Neutrophil (primary cell): ENCODE data around the gene CEP68.

Experiments
- H3K27ac ChIP-seq: fragments of 200-600 bp; sonication (generic); 2 replicates; pipeline ENCODE4 v1.5.1; 2016; ENCODE audit warnings: mild to moderate bottlenecking, moderate library complexity
- H3K27me3 ChIP-seq: fragments of 200-600 bp; sonication (generic); 2 replicates; pipeline ENCODE4 v1.6.0; 2016; ENCODE audit warnings: mild to moderate bottlenecking
- H3K36me3 ChIP-seq: fragments of 200-600 bp; sonication (generic); 2 replicates; pipeline ENCODE4 v1.5.1; 2017
- H3K4me1 ChIP-seq, 2 experiments: fragments of 200-600 bp in 1 of 2; sonication (generic) in 1 of 2; 1 replicate in 1 of 2; 2 replicates in 1 of 2; pipeline versions ENCODE4 v1.5.1 to v1.6.1; 2013 to 2016; ENCODE audit warnings: low read depth in 1 of 2, low read length in 1 of 2, mild to moderate bottlenecking in 1 of 2, moderate library complexity in 1 of 2; ENCODE audit not compliant: control insufficient read depth in 1 of 2, insufficient read depth in 1 of 2
- H3K4me3 ChIP-seq, 2 experiments: fragments of 200-600 bp in 1 of 2; sonication (generic) in 1 of 2; 1 replicate in 1 of 2; 2 replicates in 1 of 2; pipeline ENCODE4 v1.5.1; 2013 to 2016; ENCODE audit warnings: low read depth in 1 of 2, low read length in 1 of 2, mild to moderate bottlenecking in 1 of 2, moderate library complexity in 1 of 2
- H3K9me3 ChIP-seq: fragments of 200-600 bp; sonication (generic); 2 replicates; pipeline ENCODE4 v1.5.1; 2016
- TF ChIP-seq, protein P1 (sequence below): fragments of 200-600 bp; sonication (generic); IDR thresholded peaks from 2 replicates; pipeline ENCODE4 v1.5.1; 2016; ENCODE audit warnings: antibody characterized with exemption

The CEP68 gene

DNA sequence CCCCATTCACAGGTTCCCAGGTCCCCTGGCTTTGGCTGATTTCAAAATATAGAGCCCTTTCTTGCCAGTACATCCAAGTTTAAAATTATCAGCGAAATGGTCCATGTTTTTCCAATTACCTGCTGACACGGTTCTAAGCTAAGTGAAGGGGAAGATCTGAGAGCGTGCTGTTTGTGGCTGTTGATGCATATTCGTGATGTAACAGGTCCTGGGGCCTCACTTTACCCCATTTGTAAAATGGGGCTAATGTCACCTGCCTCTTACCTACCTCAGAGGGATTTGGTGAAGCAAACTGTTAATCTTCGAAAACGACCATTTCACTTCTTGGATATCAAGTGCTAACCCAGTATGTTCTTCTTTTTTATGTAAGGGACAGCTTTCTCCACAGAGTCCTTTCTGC lies 34.0 kb upstream of the CEP68 start:
- H3K4me1 ChIP-seq = peaks cover 30 to 31% of the 10 kb centered on the region in 2 experiments
- no peak overlapping the region for H3K4me3 ChIP-seq
- peaks cover 4% of the 10 kb centered on the region for H3K36me3 ChIP-seq

DNA sequence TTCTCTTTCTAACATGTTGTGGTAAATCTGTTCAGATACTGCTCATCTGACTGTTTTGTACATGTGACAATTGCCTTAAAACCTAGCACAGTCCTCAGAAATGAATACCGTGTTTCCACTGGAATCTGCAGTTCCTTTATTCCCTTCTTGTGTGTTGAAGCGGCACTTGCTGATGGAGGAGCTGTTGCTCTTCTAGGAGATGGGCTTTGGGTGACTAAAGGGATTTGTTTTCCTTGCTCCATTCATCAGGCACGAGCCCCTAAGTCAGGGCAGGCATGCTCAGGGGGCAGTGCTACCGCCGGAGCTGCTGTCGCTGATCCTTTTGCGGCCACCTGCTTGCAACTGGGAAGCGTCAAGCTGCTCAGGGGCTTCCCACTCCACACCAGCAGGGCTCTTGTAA lies 32.5 kb upstream of the CEP68 start:
- no peak overlapping the region for H3K27ac ChIP-seq
- H3K9me3 ChIP-seq = no peaks in the 10 kb centered on the region
- H3K36me3 ChIP-seq = peaks cover 4% of the 10 kb centered on the region
- H3K4me3 ChIP-seq = no peak overlapping the region
- TF ChIP-seq, protein P1, sequence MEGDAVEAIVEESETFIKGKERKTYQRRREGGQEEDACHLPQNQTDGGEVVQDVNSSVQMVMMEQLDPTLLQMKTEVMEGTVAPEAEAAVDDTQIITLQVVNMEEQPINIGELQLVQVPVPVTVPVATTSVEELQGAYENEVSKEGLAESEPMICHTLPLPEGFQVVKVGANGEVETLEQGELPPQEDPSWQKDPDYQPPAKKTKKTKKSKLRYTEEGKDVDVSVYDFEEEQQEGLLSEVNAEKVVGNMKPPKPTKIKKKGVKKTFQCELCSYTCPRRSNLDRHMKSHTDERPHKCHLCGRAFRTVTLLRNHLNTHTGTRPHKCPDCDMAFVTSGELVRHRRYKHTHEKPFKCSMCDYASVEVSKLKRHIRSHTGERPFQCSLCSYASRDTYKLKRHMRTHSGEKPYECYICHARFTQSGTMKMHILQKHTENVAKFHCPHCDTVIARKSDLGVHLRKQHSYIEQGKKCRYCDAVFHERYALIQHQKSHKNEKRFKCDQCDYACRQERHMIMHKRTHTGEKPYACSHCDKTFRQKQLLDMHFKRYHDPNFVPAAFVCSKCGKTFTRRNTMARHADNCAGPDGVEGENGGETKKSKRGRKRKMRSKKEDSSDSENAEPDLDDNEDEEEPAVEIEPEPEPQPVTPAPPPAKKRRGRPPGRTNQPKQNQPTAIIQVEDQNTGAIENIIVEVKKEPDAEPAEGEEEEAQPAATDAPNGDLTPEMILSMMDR = no peak
- no peaks in the 10 kb centered on the region for H3K27me3 ChIP-seq
- H3K4me1 ChIP-seq = peaks cover 15 to 23% of the 10 kb centered on the region in 2 experiments

More for the DNA sequence above, 34.0 kb upstream of the CEP68 start:
- H3K27me3 ChIP-seq = no peaks in the 10 kb centered on the region
- H3K9me3 ChIP-seq = no peaks in the 10 kb centered on the region
- TF ChIP-seq, protein P1 = no peak
- H3K27ac ChIP-seq = no peak overlapping the region

DNA sequence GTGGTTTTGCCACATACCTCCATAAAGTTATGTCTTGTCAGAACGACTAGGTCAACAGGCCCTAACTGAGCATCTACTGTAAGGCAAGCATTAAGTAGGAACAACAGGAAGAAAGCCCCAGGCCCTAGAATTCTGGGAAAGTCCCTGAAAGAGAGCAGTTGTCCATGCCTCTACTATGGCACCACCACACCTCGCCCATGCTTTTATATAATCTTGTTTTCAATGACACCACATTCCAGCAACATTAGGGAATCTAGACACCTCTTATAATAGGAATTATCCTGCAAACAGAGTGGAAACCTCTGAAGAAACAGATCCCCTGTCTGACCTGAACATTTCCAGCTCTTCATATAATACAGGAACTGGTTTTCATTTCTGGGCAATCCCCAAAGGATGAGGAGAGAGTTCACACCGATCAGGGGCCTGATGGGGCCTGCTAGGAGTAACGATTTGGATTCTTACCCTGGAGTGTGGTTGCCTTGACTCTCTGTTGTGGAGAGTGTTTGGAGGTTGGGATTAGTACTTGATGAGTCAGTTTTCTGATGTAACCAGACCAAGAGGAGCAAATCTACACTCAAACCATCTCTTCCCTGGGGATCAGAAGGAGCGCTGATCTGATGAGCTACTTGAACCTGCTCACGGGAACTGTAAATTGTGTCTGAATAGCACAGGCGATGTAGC lies 31.9 kb upstream of the CEP68 start:
- H3K4me1 ChIP-seq = peaks cover 10 to 17% of the 10 kb centered on the region in 2 experiments
- peaks cover 4% of the 10 kb centered on the region for H3K36me3 ChIP-seq

DNA sequence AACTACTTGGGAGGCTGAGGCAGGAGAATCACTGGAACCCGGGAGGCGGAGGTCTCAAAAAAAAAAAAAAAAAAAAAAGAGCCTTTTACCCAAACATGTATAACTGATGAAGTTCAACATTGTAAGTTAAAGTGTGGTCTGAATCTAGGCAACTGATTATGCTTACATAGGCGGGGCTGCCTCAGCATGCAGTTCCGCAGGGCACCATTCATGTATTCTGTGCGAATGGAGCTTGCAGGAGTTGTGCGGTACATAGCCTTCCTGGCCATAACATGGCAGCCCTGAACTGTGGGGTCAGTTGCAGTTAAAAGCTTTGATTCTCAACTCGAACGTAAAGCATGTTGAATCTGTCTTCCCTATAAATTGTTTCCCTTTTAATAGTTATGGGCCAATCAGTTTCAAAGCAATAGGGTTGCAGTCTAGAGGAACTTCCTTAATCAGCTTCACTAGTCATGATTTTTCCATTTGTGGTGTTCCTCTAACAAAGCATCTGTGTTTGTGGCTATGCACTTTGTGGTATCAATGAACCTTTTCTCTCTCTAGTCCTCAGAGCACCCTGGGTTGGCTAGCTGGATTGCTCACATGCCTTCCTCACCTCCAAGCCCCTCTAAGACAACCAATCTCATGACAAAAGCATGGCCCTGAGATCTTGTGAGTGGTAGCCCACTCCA lies 30.6 kb upstream of the CEP68 start:
- TF ChIP-seq, protein P1 = no peak
- Histone ChIP-seq H3K4me1 (peaks cover 8 to 18% of the 10 kb centered on the region in 2 experiments), H3K4me3 (no peak overlapping the region), H3K9me3 (no peaks in the 10 kb centered on the region), H3K36me3 (peaks cover 4% of the 10 kb centered on the region), H3K27ac (peak overlapping the region; percentile 10), H3K27me3 (no peaks in the 10 kb centered on the region)

More for the DNA sequence above, 31.9 kb upstream of the CEP68 start:
- no peak overlapping the region for H3K27ac ChIP-seq
- H3K27me3 ChIP-seq = no peaks in the 10 kb centered on the region
- no peak overlapping the region for H3K4me3 ChIP-seq
- H3K9me3 ChIP-seq = no peaks in the 10 kb centered on the region
- TF ChIP-seq, protein P1 = no peak

DNA sequence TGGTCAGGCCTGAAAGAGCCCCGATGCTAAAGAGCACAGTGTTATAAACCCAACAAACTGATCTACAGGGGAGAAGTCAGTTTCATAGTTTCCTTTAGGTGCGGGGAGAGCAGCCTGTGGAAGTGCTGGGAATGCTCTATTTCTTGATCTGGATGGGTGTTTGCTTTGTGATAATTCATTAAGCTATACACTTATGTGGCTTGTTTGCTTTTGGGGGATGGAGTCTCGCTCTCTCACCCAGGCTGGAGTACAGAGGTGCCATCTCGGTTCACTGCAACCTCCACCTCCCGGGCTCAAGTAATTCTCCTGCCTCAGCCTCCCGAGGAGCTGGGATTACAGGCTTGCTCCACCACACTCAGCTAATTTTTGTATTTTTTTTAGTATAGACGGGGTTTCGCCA lies 30.1 kb upstream of the CEP68 start:
- peaks cover 3% of the 10 kb centered on the region for H3K36me3 ChIP-seq
- H3K4me3 ChIP-seq = no peak overlapping the region
- H3K27ac ChIP-seq = peak overlapping the region; percentile 10
- no peaks in the 10 kb centered on the region for H3K27me3 ChIP-seq
- no peaks in the 10 kb centered on the region for H3K9me3 ChIP-seq
- TF ChIP-seq, protein P1 = no peak
- H3K4me1 ChIP-seq = peaks cover 12 to 23% of the 10 kb centered on the region in 2 experiments
